SKM-1 treated with dmso at 0.1 percent for 144 hours (cell line): ENCODE measurements around the gene DNAJC7.

Experiments
- DNase-seq: peaks from one replicate; lab custom pipeline; 2025; ENCODE audit not compliant: unreplicated experiment; lab: John Stamatoyannopoulos, UW

DNAJC7 gene

DNA sequence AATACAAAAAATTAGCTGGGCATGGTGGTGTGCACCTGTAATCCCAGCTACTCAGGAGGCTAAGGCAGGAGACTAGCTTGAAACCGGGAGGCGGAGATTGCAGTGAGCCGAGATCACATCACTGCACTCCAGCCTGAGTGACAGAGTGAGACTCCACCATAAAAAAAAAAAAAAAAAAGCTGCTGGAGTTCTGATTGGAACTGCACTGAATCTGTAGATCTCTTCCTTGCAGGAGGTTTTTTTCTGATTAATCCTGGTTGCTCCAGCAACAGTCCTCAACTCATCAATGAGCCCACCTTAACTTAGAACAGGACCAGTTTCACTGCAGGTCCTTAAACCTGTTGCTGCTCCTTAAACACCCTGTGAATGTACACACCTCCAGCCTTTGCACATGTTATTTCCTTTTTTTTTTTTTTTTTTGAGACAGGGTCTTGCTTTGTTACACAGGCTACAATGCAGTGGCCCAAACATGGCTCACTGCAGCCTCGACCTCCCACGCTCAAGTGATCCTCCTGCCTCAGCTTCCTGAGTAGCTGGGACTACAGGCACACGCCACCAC lies 88.5 kb downstream of the DNAJC7 start:
- DNase-seq: no peak
